ENCODE measurements around the gene SMOC2. TPM values are rescaled to one million over a fixed set of nuclear protein-coding genes. Genes with fewer than 3 reads are reported as not detected.

Gene SMOC2
- total and polyA plus RNA-seq, 2 of the 4 experiments (the other 2 are of a cell fraction), result not detected

DNA sequence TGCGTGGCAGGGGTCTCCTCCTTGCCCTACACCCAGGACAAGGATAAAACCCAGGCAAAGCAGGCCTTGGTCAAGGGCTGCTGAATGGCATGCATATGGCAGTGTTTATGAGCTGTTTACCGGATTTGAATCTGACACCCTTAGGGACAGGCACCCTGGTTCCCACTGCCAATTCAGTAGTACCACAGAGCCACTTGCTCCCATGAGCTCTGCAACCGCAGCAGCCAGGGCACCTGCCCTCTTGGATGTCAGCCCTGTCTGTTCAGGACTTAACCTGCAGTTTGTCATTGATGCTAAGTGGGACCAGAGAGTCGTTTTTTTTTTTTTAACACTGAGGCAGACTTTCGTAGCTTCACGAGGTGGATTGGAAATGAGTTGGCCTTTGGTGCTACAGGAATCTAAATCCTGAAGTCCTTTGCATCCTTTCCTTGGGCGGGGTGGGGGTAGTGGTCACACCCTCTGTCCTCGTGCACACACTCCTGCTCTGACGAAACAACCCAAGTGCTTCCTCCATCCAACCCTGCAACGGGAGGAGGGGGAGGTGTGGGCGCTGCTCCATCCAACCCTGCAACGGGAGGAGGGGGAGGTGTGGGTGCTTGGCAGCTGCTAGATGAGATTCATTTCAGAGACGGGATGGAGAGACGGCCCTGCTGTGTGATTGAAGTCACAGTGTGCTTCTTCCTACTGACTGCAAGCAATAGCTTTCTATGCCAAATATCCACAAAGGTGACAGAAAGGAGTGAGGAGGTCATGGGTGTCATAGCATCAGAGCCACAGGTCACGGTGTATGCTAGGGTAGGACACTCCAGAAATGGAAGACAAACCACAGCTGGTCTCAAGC, 166.5 kb downstream of the SMOC2 start:
- Histone ChIP-seq H2AK5ac (ENCODE audit: low read depth, low read length) (no peak overlapping the region), H2AK9ac (replicated peaks; ENCODE audit: low read depth, low read length, poor library complexity) (no peak overlapping the region), H2BK5ac (ENCODE audit: low read depth, low read length, poor library complexity, severe bottlenecking) (no peak overlapping the region), H3K14ac (replicated peaks; ENCODE audit: low read depth, low read length) (no peak overlapping the region), H3K18ac (ENCODE audit: low read depth, low read length) (no peak overlapping the region), H3K36me3 (ENCODE audit: control insufficient read depth, insufficient read depth, low read length) (no peaks in the 10 kb centered on the region), H2BK20ac (ENCODE audit: low read depth, low read length) (no peak overlapping the region), H2BK15ac (ENCODE audit: low read depth, low read length) (no peak overlapping the region), H3K4ac (ENCODE audit: low read depth, low read length) (no peak overlapping the region), H3K9me1 (ENCODE audit: insufficient read depth, low read length) (no peaks in the 10 kb centered on the region), H4K8ac (ENCODE audit: low read depth in 2 of 2, low read length in 2 of 2) (no peak overlapping the region), H3K4me3 (ENCODE audit: insufficient read depth, low read depth, low read length) (no peak overlapping the region), H3K4me1 (ENCODE audit: control insufficient read depth, insufficient read depth, low read length) (no peaks in the 10 kb centered on the region), H4K20me1 (ENCODE audit: insufficient read depth, low read length) (no peaks in the 10 kb centered on the region), H3K27ac (ENCODE audit: insufficient read depth, low read length) (no peak overlapping the region), H4K91ac (ENCODE audit: insufficient read depth, low read depth, low read length) (no peak overlapping the region), H3K79me1 (ENCODE audit: low read depth in 1 of 2, low read length in 2 of 2) (no peaks in the 10 kb centered on the region), H3K4me2 (ENCODE audit: low read depth, low read length) (no peak overlapping the region), H3K9me3 (ENCODE audit: control insufficient read depth, insufficient read depth, low read length) (peaks cover 46% of the 10 kb centered on the region; the same call in 1 of the 2 replicates), H2BK120ac (ENCODE audit: low read depth, low read length) (no peak overlapping the region), H3K9ac (ENCODE audit: low read depth, low read length) (no peak overlapping the region), H2AFZ (replicated peaks; ENCODE audit: low read length, poor library complexity) (no peak overlapping the region), H4K5ac (ENCODE audit: low read depth, low read length) (no peak overlapping the region), H3K56ac (ENCODE audit: extremely low read depth, insufficient read depth, low read length) (no peak overlapping the region), H3K27me3 (ENCODE audit: control insufficient read depth, insufficient read depth, low read length) (no peaks in the 10 kb centered on the region), H3K23ac (ENCODE audit: low read depth, low read length) (no peak overlapping the region)
- POLR2A ChIA-PET (ENCODE audit: unreplicated experiment), result no interaction called here
- TF ChIP-seq, protein P1, sequence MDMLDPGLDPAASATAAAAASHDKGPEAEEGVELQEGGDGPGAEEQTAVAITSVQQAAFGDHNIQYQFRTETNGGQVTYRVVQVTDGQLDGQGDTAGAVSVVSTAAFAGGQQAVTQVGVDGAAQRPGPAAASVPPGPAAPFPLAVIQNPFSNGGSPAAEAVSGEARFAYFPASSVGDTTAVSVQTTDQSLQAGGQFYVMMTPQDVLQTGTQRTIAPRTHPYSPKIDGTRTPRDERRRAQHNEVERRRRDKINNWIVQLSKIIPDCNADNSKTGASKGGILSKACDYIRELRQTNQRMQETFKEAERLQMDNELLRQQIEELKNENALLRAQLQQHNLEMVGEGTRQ (IDR thresholded peaks at IDR 0.05; ENCODE audit: low read depth, low read length), result no peak
- TF ChIP-seq, protein P2, sequence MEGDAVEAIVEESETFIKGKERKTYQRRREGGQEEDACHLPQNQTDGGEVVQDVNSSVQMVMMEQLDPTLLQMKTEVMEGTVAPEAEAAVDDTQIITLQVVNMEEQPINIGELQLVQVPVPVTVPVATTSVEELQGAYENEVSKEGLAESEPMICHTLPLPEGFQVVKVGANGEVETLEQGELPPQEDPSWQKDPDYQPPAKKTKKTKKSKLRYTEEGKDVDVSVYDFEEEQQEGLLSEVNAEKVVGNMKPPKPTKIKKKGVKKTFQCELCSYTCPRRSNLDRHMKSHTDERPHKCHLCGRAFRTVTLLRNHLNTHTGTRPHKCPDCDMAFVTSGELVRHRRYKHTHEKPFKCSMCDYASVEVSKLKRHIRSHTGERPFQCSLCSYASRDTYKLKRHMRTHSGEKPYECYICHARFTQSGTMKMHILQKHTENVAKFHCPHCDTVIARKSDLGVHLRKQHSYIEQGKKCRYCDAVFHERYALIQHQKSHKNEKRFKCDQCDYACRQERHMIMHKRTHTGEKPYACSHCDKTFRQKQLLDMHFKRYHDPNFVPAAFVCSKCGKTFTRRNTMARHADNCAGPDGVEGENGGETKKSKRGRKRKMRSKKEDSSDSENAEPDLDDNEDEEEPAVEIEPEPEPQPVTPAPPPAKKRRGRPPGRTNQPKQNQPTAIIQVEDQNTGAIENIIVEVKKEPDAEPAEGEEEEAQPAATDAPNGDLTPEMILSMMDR (conservative IDR thresholded peaks at IDR 0.05; ENCODE audit: low read depth, low read length), result no peak
- TF ChIP-seq RFX5 (IDR thresholded peaks at IDR 0.05; ENCODE audit: low read depth, low read length) (no peak), CEBPB (IDR thresholded peaks at IDR 0.05; ENCODE audit: low read depth, low read length) (no peak), CHD1 (IDR thresholded peaks at IDR 0.05; ENCODE audit: low read depth, low read length) (no peak), NFE2L2 (IDR thresholded peaks at IDR 0.05; ENCODE audit: low read depth, low read length) (no peak), POLR2A (IDR thresholded peaks at IDR 0.05; ENCODE audit: low read depth, low read length) (no peak)
- BruUV-seq (replicated peaks), result no TSS peak
- dilution Hi-C loops (cut with HindIII; ENCODE audit: low sequenced_read_pairs, unreplicated experiment), result no loop called here
- ATAC-seq (ENCODE audit: low read depth) (no peak), DNase-seq (no peak)
- intact Hi-C loops (cut with micrococcal nuclease), result no loop called here
- in situ Hi-C loops (cut with MboI; ENCODE audit: low sequenced_read_pairs), result no loop called here
- WGBS, 2 experiments (ENCODE audit: extremely low coverage in 2 of 2, insufficient read length in 1 of 2), result 17% methylated on average over 1 of the region's 15 CpGs; no CpG with 5 or more reads in 1 of the 2 experiments
- CTCF ChIA-PET, result no interaction called here

All from IMR-90 (cell line).